Measurements from ENCODE around the gene MOGAT1.
"Not testable (repeated sequence)": the region's sequence is repeated elsewhere in the genome, so short reads cannot be mapped to it uniquely, and the experiment has no call there.

MOGAT1 gene

GRCh38 chr2:222707102-222707688 lies 35.7 kb downstream of the MOGAT1 start:
- Histone ChIP-seq H3K27ac (no peak overlapping the region), H3K4me3 (no peak overlapping the region)

GRCh38 chr2:222707689-222708273 lies 36.3 kb downstream of the MOGAT1 start:
- H3K27ac ChIP-seq: no peak overlapping the region

DNA sequence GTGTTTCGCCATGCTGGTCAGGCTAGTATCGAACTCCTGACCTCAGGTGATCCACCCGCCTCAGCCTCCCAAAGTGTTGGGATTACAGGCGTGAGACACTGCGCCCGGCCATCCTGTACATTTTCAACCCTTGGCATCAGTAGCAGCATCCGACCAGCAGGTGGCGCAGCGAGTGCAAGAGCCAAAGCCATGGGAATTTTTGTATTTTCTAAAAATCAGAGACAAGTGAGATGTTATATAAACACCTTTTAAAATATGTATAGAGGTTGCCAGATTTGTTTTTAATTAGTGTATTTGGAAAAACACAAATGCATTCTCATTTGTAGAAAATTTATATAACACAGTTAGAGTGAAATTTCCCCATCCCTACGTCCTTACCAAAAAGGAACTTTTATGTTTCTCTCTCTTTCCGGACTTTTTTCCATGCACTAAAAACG lies 36.8 kb downstream of the MOGAT1 start:
- Histone ChIP-seq H3K4me3 (no peak overlapping the region), H3K27ac (peak overlapping the region in 1 of 21 experiments; percentile 21)

More at GRCh38 chr2:222707689-222708273, 36.3 kb downstream of the MOGAT1 start:
- H3K4me3 ChIP-seq: no peak overlapping the region

DNA sequence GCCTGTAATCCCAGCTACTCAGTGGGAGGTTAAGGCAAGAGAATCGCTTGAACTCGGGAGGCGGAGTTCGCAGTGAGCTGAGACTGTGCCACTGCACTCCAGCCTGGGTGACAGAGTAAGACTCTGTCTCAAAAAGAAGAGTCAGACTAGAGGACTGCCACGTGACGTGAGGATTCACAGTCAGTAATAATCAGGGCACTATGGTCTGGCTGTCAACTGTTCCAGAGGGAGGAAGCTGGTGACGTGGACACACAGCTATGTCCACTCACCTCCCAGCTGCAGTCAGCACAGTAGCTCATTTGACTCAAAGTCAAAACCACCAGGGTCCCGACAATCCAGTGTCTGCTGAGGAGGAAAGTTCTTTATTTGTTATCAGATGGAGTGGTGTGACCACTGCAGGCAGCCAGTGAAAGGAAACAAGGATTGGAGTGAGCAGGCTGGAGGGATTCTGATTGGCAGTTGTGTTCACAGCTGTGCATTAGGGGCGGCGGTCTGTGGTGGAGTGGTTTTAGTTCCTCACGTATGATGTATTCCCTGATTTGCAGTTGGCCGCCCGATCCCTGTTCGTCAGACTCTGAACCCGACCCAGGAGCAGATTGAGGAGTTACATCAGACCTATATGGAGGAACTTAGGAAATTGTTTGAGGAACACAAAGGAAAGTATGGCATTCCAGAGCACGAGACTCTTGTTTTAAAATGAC lies 37.9 kb downstream of the MOGAT1 start:
- H3K27ac ChIP-seq: peak overlapping the region in 9 of 21 experiments; percentile 18 to 73 (median 39)
- no peak overlapping the region for H3K4me3 ChIP-seq

GRCh38 chr2:222710736-222711135 lies 39.3 kb downstream of the MOGAT1 start:
- H3K4me3 ChIP-seq: no peak overlapping the region
- no peak overlapping the region for H3K27ac ChIP-seq

GRCh38 chr2:222711315-222711940 lies 40.0 kb downstream of the MOGAT1 start:
- Histone ChIP-seq H3K27ac (no peak overlapping the region), H3K4me3 (no peak overlapping the region)

DNA sequence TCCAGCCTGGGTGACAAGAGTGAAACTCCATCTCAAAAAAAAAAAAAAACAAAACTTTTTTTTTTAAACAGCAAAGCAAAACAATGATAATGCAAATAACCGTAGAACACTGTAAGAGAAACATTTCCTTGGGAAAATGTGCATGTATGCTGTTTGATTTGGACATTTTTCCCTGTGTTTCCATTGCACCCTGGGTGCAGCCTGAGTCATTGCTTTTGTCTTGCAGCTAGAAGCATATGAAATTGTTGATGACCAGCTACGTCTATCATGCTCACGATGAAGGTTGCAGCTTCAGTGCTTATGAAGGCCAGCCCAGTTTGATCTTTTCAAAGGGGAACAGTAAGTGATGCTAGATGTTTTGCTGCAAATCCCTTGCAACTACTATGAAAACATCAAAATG lies 41.5 kb downstream of the MOGAT1 start:
- no peak overlapping the region for H3K4me3 ChIP-seq
- H3K27ac ChIP-seq: no peak overlapping the region

GRCh38 chr2:222714361-222715241 lies 43.1 kb downstream of the MOGAT1 start:
- no peak overlapping the region for H3K27ac ChIP-seq
- no peak overlapping the region for H3K4me3 ChIP-seq

GRCh38 chr2:222715742-222716141 lies 44.3 kb downstream of the MOGAT1 start:
- Histone ChIP-seq H3K27ac (no peak overlapping the region), H3K4me3 (no peak overlapping the region)

GRCh38 chr2:222719787-222720186 lies 48.3 kb downstream of the MOGAT1 start:
- not testable (repeated sequence) for H3K4me3 ChIP-seq, H3K27ac ChIP-seq

GRCh38 chr2:222721597-222721996 lies 50.1 kb downstream of the MOGAT1 start:
- H3K27ac ChIP-seq: not testable (repeated sequence)

GRCh38 chr2:222722327-222722946 lies 51.0 kb downstream of the MOGAT1 start:
- Histone ChIP-seq H3K27ac (no peak overlapping the region), H3K4me3 (no peak overlapping the region)

More at GRCh38 chr2:222721597-222721996, 50.1 kb downstream of the MOGAT1 start:
- not testable (repeated sequence) for H3K4me3 ChIP-seq

DNA sequence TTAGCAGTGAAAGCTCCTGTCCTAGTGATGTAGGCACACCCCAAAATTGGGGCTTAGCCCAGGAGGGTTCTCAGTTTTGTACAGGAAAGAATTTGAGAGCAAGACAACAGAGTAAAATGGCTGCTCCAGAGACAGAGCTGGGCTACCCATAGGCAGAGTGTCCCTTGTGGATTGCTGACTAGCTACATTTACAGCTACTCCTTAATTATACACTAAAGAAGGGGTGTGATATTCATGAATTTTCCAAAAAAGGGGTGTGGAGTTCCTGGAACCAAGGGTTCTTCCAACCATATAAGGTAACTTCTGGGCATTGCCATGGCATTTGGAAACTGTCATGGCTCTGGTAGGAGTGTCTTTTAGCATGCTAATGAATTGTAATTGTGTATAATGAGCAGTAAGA lies 52.8 kb downstream of the MOGAT1 start:
- no peak overlapping the region for H3K27ac ChIP-seq
- no peak overlapping the region for H3K4me3 ChIP-seq

GRCh38 chr2:222728621-222729020 lies 57.2 kb downstream of the MOGAT1 start:
- Histone ChIP-seq H3K4me3 (no peak overlapping the region), H3K27ac (no peak overlapping the region)

GRCh38 chr2:222730366-222730999 lies 59.0 kb downstream of the MOGAT1 start:
- Histone ChIP-seq H3K4me3 (no peak overlapping the region), H3K27ac (peak overlapping the region in 1 of 21 experiments; percentile 26)

DNA sequence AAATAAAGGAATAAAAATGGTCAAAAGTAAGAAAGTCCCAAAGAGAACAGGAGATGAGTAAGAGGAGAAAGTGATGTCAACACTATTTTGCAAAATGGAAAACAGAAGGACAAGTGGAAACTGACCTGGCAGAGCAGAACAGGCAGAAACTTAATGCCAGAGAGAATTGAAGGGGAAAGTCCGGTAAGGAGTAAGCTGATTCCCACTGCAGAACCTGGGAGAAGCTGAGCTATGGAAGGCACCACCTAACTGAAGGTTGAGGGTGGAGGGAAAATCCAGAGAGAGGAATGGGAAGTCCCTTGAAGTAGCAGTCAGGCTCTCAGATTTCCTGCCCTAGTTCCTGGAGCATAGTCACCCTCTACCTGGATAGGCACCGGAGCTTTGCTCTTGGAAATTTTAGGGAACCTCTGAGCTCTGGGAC lies 59.8 kb downstream of the MOGAT1 start:
- Histone ChIP-seq H3K27ac (peak overlapping the region in 1 of 21 experiments; percentile 42), H3K4me3 (no peak overlapping the region)

- Histone ChIP-seq H3K27ac (no peak overlapping the region), H3K4me3 (no peak overlapping the region)
These were observed 61.2 kb downstream of the MOGAT1 start for GRCh38 chr2:222732489-222733178.

DNA sequence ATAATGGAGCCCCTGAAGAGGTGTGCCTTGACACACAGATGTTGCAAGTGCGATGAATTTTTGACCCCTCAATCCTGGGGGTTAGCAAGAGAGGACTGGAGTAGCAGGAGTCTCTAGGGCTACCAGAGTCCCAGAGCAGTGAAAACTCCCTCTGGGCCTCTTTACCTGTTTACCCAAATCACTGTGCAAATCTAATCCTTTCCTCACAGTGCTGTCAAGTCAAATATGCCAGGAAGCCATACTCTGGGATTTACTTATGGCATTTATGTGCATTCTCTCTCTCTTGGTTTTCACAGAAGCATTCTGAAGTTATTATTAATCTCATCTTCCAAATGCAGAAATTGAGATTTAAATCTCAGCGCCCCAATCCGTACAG lies 62.0 kb downstream of the MOGAT1 start:
- no peak overlapping the region for H3K27ac ChIP-seq
- H3K4me3 ChIP-seq: no peak overlapping the region

Measured in skin epidermis (tissue), 12 donors.